GM21528 (cell line): ENCODE results near the gene ERGIC1.
A peak's percentile ranks its signal among the peaks of the same experiment; 100 is the strongest.
"Not testable (repeated sequence)": the region's sequence is repeated elsewhere in the genome, so short reads cannot be mapped to it uniquely, and the experiment has no call there.

Source experiments
- ATAC-seq: cut with Tn5 transposase; IDR thresholded peaks from one replicate; pipeline ENCODE4 v1.9.1; 2021; ENCODE audit warnings: mild to moderate bottlenecking, moderate library complexity; ENCODE audit not compliant: unreplicated experiment, low FRiP score

The ERGIC1 gene, protein sequence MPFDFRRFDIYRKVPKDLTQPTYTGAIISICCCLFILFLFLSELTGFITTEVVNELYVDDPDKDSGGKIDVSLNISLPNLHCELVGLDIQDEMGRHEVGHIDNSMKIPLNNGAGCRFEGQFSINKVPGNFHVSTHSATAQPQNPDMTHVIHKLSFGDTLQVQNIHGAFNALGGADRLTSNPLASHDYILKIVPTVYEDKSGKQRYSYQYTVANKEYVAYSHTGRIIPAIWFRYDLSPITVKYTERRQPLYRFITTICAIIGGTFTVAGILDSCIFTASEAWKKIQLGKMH

DNA sequence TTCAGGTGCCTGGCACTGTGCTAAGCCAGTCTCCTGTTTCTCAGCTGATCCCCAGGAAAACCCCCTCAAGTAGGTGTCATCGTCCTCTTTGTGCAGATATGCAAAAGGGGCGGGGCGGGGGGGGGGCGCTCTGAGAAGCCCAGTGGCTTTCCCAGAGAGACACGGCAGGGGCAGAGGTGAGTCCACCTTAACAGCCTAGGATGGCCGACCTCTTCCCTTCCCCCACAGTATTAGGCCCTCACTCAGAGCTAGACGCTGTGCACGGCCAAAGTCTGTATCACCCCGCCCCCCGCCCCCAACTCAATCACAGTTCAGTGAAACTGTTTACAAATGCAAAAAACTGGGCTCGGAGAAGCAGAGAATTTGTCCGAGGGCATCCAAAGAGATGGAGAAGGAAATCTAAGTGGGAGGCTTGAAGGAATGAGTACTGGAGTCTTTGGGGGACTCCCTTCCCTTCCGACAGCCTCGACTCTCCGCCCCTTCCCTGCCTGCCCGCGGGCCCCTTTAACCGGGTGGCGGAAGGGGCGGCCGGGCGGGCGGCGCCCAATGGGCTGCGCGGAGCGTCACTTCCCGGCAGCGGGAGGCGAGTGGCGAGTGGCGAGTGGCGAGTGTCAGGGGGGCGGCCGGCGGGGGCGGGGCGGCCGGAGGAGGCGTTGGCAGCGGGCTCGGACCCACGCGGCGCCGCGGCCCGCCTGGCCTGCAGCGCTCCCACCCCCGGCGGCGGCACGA lies at the start of gene ERGIC1:
ERGIC1 (plus strand) TSS at position 566 of the 729 bp plus-strand sequence; CDS start at position 729, 163 bp downstream.
- peak; percentile 68 for ATAC-seq

DNA sequence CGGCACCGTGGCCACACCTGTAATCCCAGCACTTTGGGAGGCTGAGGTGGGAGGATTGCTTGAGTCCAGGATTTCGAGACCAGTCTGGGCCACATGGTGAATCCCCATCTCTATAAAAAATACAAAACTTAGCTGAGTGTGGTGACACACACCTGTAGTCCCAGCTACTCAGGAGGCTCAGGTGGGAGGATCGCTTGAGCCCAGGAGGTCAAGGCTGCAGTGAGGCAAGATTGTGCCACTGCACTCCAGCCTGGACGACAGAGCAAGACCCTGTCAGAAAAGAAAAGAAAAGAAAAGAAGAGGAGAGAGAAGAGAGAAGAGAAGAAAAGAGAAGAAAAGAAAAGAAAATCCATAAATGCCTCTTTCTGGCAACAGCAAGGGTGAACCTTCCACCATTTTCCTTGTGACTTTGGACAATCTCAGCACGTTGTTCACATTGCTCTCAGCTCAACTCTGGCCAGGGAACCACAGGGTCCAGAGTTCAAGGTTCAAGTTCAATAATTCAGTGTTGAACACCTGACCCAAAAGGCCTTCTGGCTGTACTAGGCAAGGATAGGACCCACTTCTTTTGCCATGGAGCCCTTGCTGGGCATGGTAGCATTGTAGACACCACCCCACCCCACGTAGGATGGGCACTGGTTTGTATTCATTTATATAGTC lies 48.5 kb upstream of the ERGIC1 start:
- ATAC-seq: no peak

DNA sequence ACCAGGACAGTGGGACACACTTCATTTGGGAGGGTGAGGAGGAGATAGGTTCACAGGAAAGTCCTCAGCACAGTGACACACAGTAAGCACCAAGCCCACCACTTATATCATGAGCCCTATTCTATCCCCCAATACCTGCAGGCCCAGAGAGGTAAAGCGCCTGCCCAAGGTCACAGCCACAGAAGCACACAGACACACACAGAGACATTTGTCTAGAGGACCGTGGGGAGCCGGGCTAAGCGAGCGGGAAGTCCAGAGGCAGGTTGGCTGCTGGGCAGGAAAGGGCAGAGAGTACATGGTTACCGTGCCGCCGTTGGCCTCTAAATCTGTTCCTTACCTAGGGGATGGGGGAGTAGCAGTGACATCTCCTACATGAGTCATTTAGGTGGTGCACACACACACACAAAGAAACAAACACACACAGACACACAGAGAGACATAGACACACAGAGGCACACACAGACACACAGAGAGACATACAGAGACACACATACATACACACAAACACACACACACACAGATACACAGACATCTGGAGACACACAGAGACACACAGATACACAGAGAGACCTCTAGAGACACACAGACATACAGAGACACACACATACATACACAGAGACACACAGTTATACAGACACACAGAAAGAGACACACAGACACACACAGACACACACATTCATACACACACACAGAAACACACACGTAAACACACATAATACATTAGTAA lies 47.2 kb upstream of the ERGIC1 start:
- ATAC-seq: no peak

DNA sequence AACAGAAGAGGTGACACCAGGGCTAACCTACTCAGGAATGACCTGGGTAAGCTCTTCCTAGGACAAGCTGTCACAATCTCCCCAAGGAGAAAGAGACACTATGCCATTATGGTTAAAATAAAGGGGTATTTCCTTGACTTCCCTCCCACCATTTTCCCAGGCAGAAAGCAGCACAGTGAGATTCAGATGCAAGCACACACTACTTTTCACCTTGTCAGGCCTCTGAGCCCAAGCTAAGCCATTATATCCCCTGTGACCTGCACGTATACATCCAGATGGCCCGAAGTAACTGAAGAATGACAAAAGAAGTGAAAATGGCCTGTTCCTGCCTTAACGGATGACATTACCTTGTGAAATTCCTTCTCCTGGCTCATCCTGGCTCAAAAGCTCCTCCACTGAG lies 46.5 kb upstream of the ERGIC1 start:
- not testable (repeated sequence) for ATAC-seq

DNA sequence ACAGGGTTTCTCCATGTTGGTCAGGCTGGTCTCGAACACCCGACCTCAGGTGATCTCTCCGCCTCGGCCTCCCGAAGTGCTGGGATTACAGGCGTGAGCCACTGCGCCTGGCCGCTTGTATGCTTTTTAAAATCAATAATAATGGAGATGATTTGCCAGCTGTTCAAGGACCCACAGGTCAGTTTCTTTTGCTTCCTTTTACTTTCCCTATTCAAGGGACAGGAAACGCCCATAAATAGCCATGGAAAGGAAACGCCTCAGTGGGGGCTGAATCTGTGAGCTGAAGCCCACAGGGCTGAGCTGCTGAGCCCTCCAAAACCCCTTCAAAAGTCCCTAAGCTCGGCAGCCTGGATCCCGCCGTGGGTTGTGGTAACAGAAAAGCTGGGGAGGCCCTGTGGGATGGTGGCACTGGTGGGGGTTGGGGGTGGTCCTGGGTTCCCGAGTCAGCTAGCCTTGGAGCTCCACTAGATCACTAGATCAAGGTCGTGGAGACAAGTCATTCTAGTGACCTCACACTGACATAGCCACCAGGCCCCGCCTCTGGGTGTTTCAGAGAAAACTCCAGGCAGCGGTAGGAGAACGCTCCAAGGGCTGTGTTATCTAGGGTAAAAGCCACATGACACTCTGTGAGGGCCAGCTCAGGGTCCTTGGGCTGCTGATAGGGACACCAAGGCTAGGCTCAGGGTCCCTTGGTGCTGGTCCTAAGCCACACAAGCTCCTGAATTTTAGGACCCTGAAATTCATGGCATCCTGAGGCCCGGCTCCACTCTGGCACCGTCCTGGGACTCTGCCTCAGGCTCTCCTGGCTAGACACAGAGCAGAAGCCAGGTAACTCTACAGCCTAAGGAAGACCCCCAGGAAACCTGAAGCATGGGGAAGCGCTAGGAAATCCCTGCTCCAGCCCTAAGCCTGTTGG lies 45.0 kb upstream of the ERGIC1 start:
- no peak for ATAC-seq

DNA sequence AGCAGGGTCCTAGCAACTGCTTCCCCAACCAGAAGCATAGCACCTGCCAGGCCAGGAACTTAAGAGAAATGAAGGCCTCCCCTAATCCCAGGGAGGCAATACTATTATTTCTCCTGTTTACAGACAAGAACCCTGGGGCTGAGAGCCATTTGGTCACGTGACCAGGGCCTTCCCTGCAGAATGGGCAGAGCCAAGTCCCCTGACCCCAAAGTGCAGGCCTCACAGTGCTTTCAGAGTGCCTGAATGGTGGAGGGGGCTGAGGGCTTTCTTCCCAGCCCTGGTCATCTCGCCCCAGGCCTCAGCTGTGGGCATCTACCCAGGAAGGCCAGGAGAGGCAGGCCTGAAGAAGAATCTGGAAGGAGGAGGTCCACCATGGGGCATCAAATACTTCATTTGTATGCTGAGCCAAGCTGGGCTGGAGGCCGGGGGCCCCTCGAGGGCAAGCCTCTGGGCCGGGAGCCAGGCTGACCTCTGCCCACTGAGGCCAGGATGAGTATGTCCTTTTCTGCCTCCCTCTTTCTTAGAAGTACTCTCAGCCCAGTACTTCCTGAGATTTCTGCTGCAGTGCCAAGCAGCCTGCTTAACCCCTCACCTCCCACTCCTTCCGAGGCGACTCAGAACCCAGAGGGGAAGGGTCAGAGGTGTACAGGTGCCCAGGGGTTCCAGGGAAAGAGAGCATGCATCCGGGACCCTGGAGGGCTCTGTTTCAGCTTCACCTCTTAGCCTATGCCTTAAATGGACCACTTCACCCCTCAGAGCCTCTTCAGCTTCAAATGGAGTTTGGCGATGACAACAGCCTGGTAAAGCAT lies 44.2 kb upstream of the ERGIC1 start:
- ATAC-seq: no peak

DNA sequence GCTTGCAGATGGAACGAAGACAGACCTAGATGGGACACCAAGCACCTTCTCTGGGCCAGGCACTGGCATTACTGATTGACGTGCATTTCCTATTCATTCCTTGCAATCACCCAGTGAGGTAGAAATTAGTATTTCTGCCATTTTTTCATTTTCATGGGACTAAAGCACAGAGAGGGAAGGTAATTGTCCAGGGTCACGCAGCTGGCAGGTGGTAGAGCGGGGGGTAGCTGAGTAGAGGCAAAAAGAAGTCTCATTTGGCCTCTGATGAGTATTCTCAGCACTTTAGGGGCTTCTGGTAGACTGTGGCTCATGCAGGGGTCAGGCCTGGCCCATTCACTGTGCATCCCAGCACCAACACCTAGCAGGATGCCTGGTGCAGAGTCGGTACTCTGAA lies 43.6 kb upstream of the ERGIC1 start:
- ATAC-seq: no peak

DNA sequence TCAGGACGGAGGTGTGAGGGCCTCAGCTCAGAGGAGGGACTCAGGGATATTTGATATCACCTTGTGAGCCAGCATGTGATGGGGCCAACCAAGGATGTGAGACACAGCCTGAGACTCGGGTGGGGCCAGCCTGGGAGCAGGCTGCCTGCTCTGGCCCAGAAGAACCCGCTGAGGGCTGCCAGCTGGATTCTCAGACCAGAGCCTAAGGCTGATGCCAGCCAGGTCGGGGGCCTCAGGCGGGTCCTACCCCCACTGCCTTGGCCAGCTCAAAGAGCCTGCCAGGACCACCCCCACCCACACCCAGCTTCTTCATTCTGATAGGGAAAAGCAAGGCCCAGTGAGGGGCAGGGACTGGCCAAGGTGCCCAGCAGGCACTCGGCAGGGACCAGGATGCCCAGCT lies 42.8 kb upstream of the ERGIC1 start:
- ATAC-seq: no peak

DNA sequence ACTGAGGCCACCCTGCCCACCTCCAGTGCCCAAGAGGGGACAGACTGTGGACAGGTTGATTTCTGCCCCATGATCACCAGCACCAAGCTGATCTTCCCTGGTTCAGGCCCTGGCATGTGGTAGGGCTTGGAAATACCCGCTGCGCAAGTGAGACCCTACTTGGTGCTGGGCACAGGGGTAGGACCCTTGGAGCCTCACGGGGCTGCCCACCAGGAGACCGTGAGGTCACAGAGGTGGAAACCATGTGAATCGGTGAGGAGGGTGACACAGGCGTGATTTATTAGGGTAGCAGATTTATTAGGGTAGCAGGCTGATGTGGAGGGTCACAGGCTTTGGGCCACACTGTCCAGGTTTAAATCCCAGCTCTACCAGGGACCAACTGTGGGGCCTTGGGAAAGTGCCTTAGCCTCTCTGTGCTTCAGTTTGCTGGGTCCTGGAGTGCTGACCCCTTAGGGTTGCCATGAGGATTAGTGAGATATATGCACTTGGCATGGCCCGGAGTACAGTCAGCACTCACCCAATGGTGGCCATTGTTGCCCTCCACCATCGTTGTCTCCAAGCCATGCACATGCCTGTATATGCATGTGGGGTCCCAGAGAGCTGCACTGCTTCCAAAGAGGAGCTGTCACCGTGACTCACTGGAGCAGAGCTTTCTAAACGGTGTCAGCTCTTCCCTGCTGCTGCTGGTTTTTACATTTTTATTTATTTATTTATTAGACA lies 42.2 kb upstream of the ERGIC1 start:
- no peak for ATAC-seq

DNA sequence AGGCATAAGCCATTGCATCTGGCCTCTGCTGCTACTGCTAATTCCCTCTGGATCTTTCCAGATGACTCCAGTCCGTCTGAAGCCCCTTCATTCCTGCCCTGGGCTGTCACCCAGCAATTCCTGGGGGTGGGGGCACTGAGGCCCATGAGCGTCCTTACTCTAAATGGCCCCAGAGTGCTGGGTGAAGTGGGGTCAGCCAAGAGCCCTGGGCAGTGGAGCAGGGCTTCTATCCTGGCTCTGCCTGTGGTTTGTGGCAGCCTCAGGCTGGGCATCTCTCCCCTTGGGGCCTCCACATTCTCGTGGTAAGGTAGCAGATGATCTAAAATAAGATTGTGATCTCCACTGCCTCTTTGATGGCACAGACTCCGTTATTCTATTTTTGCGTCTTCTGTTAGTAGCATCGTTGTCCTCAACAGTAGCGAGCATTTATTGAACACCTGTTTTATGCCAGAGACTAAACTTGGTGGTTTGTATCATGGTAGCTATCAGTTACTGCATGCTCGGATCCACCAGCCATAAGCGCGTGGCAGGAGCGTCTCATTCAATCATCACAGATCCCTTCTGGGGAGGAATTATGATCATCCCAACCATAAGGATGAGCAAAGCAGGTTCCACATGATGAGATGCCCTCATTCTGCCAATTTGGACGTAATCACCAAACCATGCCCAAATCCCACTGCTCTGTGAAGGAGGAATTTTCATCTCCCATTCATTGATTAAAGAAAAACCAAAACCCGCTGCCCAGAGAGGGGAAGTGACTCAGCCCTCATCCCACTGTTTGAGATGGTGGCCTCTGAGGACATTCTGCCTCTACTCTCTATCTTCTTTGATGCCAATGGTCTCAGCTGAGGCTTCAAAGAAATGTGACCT lies 41.1 kb upstream of the ERGIC1 start:
- ATAC-seq: no peak

DNA sequence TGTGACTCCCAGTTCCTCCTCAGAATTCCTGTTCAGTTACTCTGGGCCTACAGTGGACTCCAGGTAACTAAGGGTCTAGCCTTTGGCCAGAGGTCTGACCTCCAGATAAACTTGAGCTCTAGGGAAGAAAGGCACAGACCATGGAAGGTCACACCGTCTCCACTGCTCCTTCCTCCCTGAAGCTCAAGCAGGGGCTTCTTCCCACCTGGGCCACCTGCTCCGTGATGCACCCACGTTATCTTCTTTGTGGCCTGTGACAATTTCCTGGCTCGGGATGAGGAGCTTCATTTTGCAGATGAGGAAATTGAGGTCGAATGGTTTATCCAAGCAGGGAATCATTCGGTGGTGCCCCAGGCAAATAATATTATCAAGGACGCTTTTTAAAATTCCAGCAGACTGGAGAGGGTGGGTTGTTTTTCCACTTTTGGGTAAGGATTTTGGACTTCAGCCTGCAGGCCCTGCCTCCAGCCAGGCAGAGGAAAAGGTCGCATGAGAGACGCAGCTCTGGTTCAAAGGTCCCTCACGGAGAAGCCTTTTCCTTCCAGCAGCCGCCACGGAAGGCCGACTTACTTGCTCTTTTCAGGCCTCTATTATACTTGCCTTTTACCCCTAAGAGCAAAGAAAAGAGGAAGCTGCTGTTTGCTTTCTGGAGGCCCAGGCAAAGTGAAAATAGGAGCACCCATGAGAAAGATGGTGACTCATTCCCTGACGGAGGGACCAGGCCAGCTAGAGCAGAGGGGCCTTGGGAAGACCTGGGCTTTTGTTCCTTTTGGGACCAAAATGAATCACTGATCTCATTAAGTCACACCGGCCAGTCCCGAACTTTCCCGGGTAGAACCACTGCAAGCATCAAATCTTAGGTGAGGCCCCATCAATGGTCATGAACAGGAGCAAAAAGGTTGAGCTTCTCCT lies 40.2 kb upstream of the ERGIC1 start:
- no peak for ATAC-seq

DNA sequence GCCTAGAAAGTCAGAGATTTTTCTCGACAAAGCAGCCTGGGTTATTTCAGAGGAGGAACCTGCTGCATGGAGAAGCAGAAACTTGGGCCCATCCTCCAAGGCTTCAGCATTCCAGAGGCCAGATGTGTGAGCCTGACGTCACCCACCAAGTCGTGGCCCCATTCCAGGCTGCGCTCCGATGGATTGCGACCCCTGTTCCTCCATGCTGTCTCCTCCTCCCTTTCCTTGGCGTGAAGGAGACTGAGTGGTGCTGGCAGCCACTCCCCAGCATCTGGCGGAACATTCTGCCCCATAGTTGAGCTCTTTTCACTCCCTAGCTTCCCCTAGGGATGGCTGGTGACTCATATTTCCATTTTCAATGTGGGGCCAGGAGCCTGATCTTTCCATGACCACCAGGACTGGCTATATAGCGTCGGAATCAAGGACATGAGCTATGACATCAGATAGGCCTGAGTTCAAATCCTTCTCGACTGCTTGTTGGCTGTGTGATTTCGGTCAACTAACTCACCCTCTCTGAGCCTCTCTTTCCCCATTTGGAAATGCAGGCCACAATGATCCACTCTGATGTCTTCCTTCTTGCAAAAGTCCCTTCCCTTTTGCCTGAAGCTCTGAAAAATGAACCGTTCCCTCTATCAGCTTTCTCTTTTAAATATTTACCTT lies 38.6 kb upstream of the ERGIC1 start:
- ATAC-seq: no peak

DNA sequence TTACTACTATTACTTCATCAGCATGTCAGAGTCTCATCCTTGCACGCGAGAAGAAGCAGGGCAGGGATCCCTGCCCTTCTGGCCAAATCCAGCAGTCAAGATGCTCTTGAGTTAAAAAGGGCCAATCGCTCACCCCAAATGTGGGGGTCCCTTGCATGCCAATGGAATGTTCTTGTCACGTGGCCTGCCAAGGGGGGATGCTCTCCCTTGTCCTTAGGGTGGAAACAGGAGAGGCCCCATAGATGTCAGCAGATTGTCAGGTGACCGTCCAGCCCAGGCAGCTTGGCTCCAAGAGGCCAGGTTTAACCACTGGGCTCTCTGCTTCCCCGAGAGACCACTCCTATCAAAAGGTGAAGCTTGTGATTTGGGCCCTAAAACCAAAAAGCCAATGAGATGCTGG lies 37.7 kb upstream of the ERGIC1 start:
- ATAC-seq: no peak

DNA sequence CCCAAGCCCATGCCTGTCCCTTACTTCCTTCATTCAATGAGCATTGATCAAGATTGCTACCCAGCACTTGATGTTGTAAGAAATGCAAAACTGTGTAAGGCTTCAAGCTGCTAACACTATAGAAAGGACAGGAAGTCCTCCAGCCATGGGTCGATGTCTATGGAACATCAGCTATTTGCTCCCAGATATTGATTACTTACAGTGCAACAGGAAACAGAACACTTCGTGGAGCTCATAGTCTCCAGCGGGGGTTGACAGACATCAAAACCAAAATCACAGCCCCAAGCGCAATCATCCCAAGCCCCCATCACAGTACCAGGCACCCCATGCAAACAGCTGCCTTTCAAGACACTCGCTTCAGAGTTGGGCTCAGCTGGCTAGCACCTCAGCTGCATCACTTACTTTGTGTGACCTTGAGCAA lies 36.3 kb upstream of the ERGIC1 start:
- no peak for ATAC-seq

DNA sequence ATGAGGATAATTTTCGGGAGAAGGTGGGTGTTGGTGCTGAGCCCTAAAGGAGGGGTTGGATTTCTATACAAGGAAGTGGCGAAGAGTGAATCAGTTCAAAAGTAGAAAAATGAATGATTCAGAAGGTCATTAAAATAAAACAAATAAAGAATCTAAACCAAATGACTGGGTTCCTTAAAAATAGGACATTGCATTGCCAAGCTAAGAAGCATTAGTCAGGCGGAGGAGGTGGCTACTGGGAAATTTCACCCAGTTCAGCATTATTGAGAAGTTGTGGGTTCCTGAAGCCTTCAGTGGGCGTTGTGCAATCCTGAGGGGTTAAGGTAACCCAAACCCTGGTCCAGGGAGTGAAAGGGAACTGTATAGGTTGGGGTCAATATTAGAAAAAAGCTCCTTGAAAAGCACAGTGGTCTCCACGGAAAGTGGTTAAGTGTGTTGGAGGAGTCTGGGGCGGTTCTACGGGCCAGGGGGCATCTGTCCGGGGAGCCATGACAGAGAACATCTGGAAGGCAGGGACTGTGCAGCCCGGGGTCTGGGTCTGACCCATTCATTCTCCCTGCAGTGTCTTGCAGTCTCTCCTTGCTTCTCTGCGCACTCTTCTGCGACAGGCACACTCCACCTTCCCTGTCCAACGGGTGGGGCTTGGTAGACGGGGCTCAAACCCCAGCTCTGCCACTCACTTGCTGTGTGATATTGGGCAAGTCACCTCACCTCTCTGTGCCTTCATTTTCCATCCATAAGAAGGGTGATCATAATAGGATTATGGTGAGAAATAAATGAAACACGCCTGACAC lies 35.4 kb upstream of the ERGIC1 start:
- ATAC-seq: no peak
